C4-2B (cell line): Measurements from ENCODE around the gene CPNE1.

Experiments
- H3K27ac ChIP-seq: fragments of 450-650 bp; 2 replicates; pipeline ENCODE4 v1.5.1; 2017
- CTCF ChIP-seq: fragments of 450-650 bp; conservative IDR thresholded peaks from 2 replicates; pipeline ENCODE4 v1.5.1; 2017; ENCODE audit warnings: mild to moderate bottlenecking
- ZFX ChIP-seq: fragments of 450-650 bp; IDR thresholded peaks from 2 replicates; pipeline ENCODE4 v1.6.1; 2017

CPNE1 gene

GRCh38 chr20:35604449-35604747, 60.3 kb downstream of the CPNE1 start:
- TF ChIP-seq ZFX (no peak), CTCF (no peak)
- no peak overlapping the region for H3K27ac ChIP-seq

- TF ChIP-seq ZFX (no peak), CTCF (no peak)
- H3K27ac ChIP-seq: no peak overlapping the region
Measured at GRCh38 chr20:35603695-35604448, 60.8 kb downstream of the CPNE1 start.

GRCh38 chr20:35602851-35603495, 61.7 kb downstream of the CPNE1 start:
- no peak for TF ChIP-seq CTCF
- no peak for TF ChIP-seq ZFX
- no peak overlapping the region for H3K27ac ChIP-seq

- peak overlapping the region; percentile 62 for H3K27ac ChIP-seq
- TF ChIP-seq ZFX (no peak), CTCF (no peak)
Measured at GRCh38 chr20:35601990-35602389, 62.7 kb downstream of the CPNE1 start.

GRCh38 chr20:35600993-35601973, 63.4 kb downstream of the CPNE1 start:
- peak; percentile 59; the same call in 1 of the 2 replicates for TF ChIP-seq ZFX
- TF ChIP-seq CTCF: peak; percentile 65
- peak overlapping the region; percentile 62 for H3K27ac ChIP-seq

GRCh38 chr20:35600176-35600992, 64.3 kb downstream of the CPNE1 start:
- no peak overlapping the region; the same call in 1 of the 2 replicates for H3K27ac ChIP-seq
- TF ChIP-seq CTCF (no peak), ZFX (no peak)
